Activated CD8-positive, alpha-beta memory T cell treated with anti-CD3 and anti-CD28 coated beads, Interleukin-2, amount 50 U/mL, for 1 hour (primary cell): ENCODE results near the gene WNT1.

Experiments used
- DNase-seq: peaks from one replicate; pipeline ENCODE4 v3.0.0-alpha.2; 2020; ENCODE audit errors: extremely low read depth

The WNT1 gene

DNA sequence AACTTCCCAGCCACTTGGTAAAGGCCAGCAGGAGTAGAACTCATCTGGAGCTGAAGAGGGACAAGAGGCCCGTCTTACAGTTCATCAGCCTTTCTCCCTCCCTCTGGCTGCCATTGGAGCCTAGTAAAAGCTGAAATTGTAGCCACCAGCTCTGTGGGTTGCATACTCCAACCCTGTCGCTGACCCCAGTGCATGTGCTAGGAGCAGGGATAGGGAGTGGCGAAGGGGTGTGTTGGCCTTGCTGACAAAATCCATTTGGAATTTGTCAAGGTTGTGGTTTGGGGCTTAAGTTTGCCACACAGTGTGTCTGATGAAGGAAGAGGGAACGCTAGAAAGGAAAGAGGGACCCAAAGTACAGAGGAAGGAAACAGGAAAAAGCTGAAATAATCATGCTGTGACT is 16.8 kb upstream of the WNT1 start:
- no peak for DNase-seq

- no peak for DNase-seq
Measured at GRCh38 chr12:48961801-48962200, 16.3 kb upstream of the WNT1 start.

GRCh38 chr12:48965298-48965838 is 12.8 kb upstream of the WNT1 start:
- no peak for DNase-seq

GRCh38 chr12:48966177-48966895 is 11.8 kb upstream of the WNT1 start:
- no peak for DNase-seq

- DNase-seq: no peak
Measured at GRCh38 chr12:48967991-48968390, 10.1 kb upstream of the WNT1 start.

DNA sequence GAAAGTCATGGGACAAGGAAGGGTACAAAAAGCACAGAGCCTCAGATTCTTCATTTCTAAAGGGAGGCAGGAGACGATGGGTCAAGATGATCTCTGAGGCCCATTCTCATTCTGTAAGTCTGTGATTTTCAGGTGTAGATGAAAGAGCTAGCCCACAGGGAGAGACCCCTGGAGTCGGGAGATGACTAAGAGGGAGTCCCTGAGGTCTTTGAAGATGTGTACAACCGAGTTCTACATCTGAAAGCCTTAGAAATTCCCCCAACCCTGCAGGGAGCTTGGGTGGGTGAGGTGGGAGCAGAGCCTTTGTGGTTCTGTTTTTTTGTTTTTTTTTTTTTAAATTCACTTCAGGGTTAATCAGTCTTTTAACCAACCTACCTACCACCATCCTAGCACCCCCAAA is 9.7 kb upstream of the WNT1 start:
- DNase-seq: no peak

DNA sequence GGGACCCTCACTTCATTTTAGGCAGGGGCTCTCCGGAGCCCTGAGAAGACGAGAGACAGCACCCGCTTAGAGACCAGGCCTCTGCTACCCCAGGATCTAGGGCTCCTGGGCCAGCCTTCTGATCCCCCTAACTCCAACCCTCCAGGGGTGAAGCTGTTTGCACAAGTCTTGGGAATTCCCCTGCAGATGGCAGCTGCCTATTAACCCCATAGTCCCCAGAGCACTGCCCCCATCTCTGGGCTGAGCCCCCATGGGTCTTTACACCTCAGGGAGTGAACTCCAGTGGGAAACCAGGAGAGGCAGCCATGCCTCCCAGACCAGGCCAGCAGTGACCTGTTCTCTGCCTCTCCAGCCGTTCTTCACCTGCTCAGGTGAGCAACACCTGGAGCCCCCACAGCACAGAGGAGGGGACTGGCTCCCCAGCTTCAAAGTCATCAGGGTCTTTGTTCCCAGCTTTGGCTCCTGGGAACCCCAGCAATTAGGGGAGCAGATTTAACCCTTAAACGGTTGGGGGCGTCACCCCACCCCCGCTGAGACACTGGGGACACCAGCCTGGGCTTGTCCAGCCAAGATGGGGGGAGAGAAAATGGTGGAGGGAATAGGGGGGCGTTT is 8.9 kb upstream of the WNT1 start:
- no peak for DNase-seq

GRCh38 chr12:48969833-48970701 is 8.1 kb upstream of the WNT1 start:
- DNase-seq: no peak

DNA sequence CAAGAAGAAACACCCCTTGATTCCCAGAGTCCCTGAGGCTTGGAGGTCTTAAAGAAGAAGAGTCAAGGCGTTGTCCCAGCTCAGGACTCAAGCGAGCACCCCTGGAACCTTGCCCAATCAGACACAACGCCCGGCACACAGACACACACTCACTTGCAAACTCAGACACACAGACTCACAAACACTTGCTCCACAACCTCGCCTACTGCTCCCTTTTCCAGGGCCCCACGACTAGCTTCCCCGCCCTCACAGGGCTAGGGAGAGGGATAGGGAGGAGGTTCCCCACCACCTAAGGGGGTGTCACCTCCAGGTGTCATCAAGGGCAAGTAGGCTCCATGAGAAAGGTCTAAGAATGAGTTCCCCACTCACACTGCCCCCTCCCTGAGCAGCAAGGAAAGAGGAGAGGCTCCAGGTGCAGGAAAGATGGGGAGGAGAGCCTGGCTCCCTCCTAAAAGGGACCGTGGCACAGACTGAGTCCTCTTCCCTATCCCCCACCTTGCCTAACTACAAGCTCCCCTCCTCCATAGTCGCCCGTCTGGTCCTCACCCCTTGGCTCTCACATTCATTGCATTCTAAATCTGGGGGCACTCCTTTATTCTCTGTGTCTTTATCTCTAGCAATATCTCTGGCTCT is 7.3 kb upstream of the WNT1 start:
- no peak for DNase-seq

DNA sequence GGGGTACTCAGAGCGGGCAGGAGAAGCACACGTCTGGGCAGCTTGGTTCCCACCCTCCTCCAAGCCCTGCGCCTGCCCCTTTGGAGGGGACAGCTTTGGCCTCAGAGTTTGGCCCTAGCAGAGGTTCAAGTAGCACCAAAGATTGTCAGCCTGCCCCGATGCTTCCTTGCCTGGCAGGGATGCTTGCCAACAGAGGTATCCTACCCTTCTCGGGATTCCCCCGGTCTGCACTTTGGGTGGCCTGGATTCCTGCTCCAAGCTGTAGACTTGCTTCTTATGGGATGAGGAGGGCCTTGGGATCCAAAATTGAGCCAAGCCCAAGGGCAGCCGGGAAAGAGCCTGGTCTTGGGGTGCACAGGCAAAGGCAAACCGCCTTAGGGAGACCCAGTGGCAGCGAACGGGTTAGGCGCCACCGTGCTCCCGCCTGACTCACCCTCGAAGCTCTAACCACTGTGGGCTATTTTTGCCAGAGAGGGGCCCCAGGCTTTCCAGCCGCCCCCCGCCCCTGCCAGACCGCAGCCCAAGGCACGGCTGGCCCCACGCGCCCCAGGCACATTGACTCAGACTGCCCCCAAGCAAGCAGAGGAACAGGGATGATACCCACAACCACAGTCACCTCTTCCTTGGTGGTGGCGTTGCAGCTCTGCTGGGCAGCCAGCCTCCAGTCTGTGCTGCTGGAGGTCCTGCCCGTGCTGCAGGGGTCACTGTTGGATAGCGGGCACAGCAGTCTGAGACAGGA is 5.7 kb upstream of the WNT1 start:
- no peak for DNase-seq

DNA sequence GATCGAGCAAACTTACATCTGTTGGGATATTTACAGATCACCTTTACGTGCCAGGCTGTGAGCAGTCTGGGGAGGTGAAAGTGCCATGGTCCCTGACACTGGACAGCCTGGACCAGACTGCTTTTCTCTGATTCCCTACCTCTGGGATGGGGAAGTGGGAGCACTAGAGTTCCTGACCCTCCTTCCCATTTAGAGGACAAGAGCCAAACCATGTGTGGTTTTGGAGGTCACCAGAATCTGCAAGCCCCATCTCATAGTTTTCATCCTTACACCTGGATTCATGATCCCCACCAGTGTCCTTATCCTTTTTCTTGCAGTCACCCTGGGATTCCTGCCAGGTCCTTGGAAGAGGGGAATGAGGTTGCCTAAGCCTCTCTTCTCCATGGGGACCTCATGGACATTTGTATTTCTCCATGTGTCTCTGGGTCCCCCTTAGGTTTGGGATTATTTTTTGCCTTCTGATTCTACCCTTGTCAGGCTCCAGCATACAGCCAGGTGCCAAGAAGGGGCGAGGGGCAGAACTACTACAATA is 5.1 kb upstream of the WNT1 start:
- no peak for DNase-seq

DNA sequence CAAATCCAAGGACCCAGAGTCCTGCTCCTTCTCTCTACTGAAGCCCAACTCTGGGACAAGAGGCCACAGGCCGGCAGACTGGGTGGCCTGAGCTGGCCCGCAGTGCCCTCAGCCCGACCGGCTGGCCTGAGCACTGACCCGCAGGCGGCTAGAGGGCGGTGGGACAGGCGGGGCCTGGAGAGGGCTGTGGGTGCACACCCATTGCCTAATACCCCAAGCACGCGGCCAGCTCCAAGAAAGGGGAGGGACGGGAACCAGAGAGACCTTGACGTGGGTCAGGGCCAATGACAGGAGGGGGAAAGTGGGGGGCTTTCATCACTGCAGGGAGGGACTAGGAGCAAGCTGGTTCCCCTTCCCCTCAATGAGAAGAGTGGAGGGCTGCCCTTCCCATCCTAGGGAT is 4.6 kb upstream of the WNT1 start:
- DNase-seq: no peak

DNA sequence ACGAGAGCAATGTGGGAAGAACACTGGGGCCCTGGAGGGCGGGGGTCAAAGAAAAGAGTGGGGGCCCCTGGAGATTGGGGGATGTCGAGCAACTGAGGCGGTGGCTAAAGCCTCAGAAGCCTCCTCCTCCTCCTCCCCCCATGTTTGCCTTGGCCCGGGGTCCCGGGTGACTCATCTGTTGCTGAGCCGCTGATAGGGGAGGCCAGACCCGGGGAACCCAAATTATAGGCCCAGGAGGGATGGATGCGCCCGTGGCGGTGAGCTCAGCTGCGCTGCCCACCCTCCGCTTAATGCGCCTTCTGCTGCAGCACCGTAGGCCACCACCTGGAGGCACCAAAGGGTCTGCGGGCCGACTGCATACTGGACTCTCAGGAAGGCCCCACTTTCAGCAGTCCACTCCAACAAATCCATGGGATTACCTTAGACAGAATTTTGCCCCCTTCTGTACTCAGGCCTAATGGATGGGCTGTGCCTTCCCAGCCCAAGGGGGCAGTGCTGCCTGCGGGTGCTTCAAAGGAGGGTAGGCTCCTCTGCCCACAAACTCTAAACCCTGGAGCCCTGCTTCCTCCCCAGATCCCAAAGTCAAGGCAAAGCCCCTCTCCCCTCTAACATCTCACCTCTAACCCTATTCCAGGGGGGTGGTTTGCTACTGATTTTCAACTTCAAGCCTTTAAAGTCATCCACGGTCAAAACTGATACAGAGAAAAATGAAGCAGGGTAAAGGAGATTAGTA is 4.0 kb upstream of the WNT1 start:
- DNase-seq: no peak

- peak; percentile 65 for DNase-seq
Measured at GRCh38 chr12:48977290-48978281, 536 bp upstream of the WNT1 start.

DNA sequence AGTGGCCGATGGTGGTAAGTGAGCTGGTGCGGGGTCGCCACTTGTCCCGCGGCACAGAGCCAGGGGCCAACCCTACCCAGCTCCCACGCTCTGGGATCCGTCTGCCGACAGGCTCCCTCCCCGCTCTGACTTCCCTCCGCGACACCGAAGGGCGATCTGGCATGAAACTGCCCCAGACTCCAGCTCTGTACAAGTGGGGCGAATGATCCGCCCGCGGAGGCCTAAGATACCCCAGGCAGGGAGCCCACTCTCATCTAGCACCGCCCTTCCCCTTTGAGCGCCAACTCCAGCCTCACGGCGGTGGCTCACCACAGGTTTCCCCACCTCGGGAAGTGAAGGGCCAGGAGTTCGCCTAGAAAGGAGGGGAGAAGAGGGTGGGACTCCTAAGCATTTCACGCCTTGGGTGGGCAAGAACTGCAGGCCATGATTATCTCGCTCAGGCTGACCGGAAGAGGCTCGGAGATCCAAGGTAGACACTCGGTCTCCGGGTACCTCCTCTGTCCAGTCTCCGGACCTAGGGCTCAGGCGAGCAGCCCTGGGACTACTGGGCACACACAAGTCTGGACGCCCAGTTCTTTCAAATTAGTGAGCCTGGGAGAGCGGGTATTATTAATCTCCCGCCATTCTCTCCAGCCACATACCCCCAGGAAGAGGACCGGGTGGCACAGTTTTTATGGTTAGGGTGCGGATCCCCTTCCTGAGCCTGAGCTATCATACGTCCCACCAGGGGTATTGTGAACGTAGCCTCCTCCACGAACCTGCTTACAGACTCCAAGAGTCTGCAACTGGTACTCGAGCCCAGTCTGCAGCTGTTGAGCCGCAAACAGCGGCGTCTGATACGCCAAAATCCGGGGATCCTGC is 849 bp downstream of the WNT1 start:
- DNase-seq: no peak

DNA sequence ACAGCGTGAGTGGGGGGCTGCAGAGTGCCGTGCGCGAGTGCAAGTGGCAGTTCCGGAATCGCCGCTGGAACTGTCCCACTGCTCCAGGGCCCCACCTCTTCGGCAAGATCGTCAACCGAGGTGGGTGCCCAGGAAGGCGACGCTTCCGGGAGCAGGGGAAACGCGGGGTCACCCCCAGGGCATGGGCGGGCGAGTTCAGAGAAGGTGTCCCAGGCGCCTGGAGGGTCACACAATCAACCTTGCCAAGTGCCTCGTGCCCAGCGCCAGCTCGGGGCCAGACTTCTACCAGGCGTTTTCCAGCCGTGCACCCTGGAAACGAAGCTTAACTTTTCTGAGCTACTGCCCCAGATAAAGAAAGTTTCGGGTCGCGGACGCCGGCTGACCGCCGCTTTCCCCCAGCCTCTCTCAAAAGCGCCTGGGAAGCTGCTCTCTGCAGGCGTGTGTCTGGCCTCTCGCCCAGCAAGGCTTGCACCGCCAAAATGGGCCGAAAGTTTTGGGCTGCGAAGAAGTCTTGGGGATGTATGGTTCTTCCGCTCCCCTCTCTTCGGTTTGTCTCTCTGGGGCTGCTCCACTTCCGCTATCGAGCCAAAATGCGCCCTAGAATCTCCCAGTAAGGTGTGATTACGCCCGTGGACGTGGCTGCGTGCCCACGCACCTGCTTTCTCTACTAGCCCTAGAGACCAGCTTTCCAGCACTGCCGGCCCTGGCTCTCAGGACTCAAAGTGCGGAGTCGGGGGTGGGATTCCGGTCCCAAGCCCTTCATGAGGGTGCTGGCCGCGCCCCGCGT is 1.7 kb downstream of the WNT1 start:
- no peak for DNase-seq

DNA sequence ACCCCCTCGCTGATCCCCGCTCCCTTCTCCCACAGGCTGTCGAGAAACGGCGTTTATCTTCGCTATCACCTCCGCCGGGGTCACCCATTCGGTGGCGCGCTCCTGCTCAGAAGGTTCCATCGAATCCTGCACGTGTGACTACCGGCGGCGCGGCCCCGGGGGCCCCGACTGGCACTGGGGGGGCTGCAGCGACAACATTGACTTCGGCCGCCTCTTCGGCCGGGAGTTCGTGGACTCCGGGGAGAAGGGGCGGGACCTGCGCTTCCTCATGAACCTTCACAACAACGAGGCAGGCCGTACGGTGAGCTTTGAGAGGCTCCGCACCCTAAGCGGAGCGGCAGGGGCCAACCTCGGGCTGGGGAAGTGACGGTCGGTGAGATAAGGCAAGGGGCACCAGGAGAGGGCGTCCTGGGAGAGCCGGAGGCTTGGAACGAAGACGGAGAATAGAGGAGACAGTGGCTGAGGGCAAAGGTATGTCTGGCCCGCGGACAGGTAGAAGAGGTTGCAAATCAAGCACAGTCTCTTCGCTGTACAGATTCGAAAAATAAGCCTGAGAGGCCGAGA is 2.3 kb downstream of the WNT1 start:
- no peak for DNase-seq
